ENCODE data around the gene KDM5A.

DNA sequence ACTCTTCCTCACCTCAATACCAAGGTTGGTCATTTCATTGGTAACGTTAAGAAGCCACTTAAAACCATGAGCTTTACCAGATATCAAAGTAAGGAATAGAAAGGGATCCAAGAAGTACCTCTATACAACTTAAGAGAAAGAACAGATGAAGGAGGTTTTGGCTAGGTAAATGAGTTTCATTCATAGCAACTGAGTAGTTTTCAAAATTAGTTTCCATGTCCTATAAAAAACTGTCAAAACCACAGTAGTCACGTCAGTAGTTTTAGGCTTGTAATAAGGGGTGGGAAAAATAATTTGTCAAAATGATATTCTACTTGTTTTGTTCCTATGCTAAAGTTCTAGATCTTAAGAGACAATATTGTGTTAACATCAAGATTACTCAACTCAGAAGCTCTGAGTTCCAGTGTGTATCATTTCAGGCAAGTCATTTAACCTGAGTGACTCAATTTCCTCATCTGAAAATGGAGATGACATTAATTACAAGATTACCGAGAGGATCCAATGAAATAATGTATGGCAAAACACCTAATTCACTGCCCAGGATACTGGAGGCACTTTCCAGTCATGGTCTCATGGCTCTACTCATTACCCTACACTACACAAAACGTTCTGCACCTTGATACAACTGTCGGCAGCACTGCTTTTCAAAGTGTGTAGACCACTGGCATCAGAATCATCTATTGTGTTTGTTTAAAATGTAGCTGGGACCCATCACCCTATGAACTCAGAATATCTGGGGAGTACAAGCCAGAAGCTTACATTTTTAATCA lies 102.4 kb downstream of the KDM5A start:
- TF ChIP-seq, protein P1, sequence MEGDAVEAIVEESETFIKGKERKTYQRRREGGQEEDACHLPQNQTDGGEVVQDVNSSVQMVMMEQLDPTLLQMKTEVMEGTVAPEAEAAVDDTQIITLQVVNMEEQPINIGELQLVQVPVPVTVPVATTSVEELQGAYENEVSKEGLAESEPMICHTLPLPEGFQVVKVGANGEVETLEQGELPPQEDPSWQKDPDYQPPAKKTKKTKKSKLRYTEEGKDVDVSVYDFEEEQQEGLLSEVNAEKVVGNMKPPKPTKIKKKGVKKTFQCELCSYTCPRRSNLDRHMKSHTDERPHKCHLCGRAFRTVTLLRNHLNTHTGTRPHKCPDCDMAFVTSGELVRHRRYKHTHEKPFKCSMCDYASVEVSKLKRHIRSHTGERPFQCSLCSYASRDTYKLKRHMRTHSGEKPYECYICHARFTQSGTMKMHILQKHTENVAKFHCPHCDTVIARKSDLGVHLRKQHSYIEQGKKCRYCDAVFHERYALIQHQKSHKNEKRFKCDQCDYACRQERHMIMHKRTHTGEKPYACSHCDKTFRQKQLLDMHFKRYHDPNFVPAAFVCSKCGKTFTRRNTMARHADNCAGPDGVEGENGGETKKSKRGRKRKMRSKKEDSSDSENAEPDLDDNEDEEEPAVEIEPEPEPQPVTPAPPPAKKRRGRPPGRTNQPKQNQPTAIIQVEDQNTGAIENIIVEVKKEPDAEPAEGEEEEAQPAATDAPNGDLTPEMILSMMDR (IDR thresholded peaks at IDR 0.05) = no peak
- TF ChIP-seq FOXM1 (IDR thresholded peaks at IDR 0.05; ENCODE audit: low read depth) (no peak), ELF1 (IDR thresholded peaks at IDR 0.05) (no peak), RCOR1 (IDR thresholded peaks at IDR 0.05; ENCODE audit: low read length) (no peak), POLR2AphosphoS5 (IDR thresholded peaks at IDR 0.05; ENCODE audit: low read depth, low read length) (no peak), JUND (IDR thresholded peaks at IDR 0.05) (no peak), EP300 (IDR thresholded peaks at IDR 0.05; ENCODE audit: borderline replicate concordance in 1 of 2, low read depth in 1 of 2, low read length in 1 of 2) (no peak)
- TF ChIP-seq, protein P2, sequence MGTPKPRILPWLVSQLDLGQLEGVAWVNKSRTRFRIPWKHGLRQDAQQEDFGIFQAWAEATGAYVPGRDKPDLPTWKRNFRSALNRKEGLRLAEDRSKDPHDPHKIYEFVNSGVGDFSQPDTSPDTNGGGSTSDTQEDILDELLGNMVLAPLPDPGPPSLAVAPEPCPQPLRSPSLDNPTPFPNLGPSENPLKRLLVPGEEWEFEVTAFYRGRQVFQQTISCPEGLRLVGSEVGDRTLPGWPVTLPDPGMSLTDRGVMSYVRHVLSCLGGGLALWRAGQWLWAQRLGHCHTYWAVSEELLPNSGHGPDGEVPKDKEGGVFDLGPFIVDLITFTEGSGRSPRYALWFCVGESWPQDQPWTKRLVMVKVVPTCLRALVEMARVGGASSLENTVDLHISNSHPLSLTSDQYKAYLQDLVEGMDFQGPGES (IDR thresholded peaks at IDR 0.05; ENCODE audit: low read depth, low read length) = no peak
